Measurements from ENCODE around the gene MUS81.

DNA sequence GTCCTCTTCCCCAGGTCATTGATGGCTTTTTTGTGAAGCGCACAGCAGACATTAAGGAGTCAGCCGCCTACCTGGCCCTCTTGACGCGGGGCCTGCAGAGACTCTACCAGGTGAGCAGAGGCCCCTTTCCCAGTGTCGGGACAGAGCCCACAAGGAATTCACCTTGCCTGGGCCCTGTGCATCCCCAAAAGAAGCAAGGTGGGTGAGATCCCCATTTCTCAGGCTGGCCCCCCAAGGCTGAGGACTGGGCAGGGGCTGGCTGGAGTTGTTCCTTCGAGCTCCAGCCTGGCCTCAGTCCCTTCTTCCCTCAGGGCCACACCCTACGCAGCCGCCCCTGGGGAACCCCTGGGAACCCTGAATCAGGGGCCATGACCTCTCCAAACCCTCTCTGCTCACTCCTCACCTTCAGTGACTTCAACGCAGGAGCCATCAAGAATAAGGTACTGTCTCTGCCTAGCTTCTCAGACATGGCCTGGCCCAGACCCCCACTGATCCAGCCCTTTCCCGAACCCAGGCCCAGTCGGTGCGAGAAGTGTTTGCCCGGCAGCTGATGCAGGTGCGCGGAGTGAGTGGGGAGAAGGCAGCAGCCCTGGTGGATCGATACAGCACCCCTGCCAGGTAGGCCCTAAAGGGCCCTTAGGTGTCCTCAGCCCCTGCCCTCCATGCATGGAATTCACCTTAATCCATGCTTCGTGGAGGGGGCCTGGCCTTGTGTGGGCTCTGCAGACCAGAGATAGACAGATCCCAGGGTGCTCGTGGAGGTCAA is 4.7 kb downstream of the MUS81 start:
- TF ChIP-seq POLR2A (IDR thresholded peaks at IDR 0.05; ENCODE audit: low read depth, low read length) (no peak), POLR2AphosphoS5 (IDR thresholded peaks at IDR 0.05; ENCODE audit: low read depth, low read length) (no peak)
